ENCODE measurements around the gene MAPK9.

MAPK9 gene

GRCh38 chr5:180294913-180295555, 3.2 kb upstream of the MAPK9 start:
- no peak for DNase-seq (ENCODE audit: low spot score)

- no peak for DNase-seq (ENCODE audit: low spot score)
Observed at GRCh38 chr5:180294411-180294810, 2.5 kb upstream of the MAPK9 start.

GRCh38 chr5:180291234-180291940, 496 bp downstream of the MAPK9 start:
- DNase-seq (ENCODE audit: low spot score), result peak; percentile 29

- peak; percentile 6 for DNase-seq (ENCODE audit: low spot score)
Observed at GRCh38 chr5:180290568-180291233, 1.2 kb downstream of the MAPK9 start.

- no peak for DNase-seq (ENCODE audit: low spot score)
Observed at GRCh38 chr5:180289966-180290365, 1.9 kb downstream of the MAPK9 start.

- DNase-seq (ENCODE audit: low spot score), result peak; percentile 31
Observed at GRCh38 chr5:180289433-180289832, 2.5 kb downstream of the MAPK9 start.

GRCh38 chr5:180287868-180288267, 4.0 kb downstream of the MAPK9 start:
- DNase-seq (ENCODE audit: low spot score), result no peak

- no peak for DNase-seq (ENCODE audit: low spot score)
Observed at GRCh38 chr5:180287404-180287803, 4.5 kb downstream of the MAPK9 start.

GRCh38 chr5:180284149-180284548, 7.7 kb downstream of the MAPK9 start:
- DNase-seq (ENCODE audit: low spot score), result no peak

- peak; percentile 57 for DNase-seq (ENCODE audit: low spot score)
Observed at GRCh38 chr5:180283026-180283615, 8.8 kb downstream of the MAPK9 start.

- no peak for DNase-seq (ENCODE audit: low spot score)
Observed at GRCh38 chr5:180282281-180282680, 9.6 kb downstream of the MAPK9 start.

GRCh38 chr5:180281706-180282105, 10.2 kb downstream of the MAPK9 start:
- DNase-seq (ENCODE audit: low spot score), result no peak

- DNase-seq (ENCODE audit: low spot score), result no peak
Observed at GRCh38 chr5:180274695-180275094, 17.2 kb downstream of the MAPK9 start.

- DNase-seq (ENCODE audit: low spot score), result no peak
Observed at GRCh38 chr5:180271221-180271620, 20.7 kb downstream of the MAPK9 start.

- peak; percentile 20 for DNase-seq (ENCODE audit: low spot score)
Observed at GRCh38 chr5:180259260-180259611, 32.6 kb downstream of the MAPK9 start.

GRCh38 chr5:180253036-180253824, 38.7 kb downstream of the MAPK9 start:
- DNase-seq (ENCODE audit: low spot score), result no peak

GRCh38 chr5:180251887-180252286, 40.0 kb downstream of the MAPK9 start:
- DNase-seq (ENCODE audit: low spot score), result no peak

- DNase-seq (ENCODE audit: low spot score), result no peak
Observed at GRCh38 chr5:180251141-180251540, 40.7 kb downstream of the MAPK9 start.

- DNase-seq (ENCODE audit: low spot score), result no peak
Observed at GRCh38 chr5:180250329-180250728, 41.6 kb downstream of the MAPK9 start.

GRCh38 chr5:180241600-180241999, 50.3 kb downstream of the MAPK9 start:
- no peak for DNase-seq (ENCODE audit: low spot score)

GRCh38 chr5:180238631-180239030, 53.3 kb downstream of the MAPK9 start:
- peak; percentile 23 for DNase-seq (ENCODE audit: low spot score)

GRCh38 chr5:180235846-180236245, 56.0 kb downstream of the MAPK9 start:
- DNase-seq (ENCODE audit: low spot score), result no peak

Measured in kidney tubule cell (primary cell).